Dedifferentiated amniotic fluid mesenchymal stem cell (primary cell): ENCODE results near the gene SPATA3.

Experiments used
- DNase-seq: peaks from one replicate; pipeline ENCODE4 v3.0.0-alpha.2; 2016; ENCODE audit errors: extremely low spot score

Gene SPATA3

DNA sequence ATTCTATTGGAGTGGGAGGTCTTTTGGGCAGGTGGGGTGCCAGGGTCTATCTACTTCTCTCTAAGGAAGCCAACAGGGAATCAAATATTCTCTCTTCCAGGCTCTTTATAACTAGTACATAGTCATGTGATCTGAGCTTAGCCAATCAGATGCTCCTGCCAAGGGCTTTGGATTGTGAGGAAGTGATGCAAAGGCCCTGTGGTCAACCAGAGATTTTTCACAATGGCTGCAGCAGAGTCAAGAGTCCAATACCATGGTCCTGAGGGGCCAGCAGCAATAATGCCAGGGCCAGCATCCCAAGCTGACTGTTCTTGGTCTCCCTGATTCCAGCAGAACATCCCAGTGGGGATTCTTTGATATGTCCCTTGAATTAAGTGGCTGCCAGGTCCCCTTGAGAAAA is 33.0 kb downstream of the SPATA3 start:
- no peak for DNase-seq

GRCh38 chr2:231029563-231029962 is 33.6 kb downstream of the SPATA3 start:
- DNase-seq, result no peak

- DNase-seq, result no peak
Observed at GRCh38 chr2:231030725-231031124, 34.8 kb downstream of the SPATA3 start.

GRCh38 chr2:231032575-231033140 is 36.7 kb downstream of the SPATA3 start:
- no peak for DNase-seq

- DNase-seq, result no peak
Observed at GRCh38 chr2:231033147-231034132, 37.5 kb downstream of the SPATA3 start.

DNA sequence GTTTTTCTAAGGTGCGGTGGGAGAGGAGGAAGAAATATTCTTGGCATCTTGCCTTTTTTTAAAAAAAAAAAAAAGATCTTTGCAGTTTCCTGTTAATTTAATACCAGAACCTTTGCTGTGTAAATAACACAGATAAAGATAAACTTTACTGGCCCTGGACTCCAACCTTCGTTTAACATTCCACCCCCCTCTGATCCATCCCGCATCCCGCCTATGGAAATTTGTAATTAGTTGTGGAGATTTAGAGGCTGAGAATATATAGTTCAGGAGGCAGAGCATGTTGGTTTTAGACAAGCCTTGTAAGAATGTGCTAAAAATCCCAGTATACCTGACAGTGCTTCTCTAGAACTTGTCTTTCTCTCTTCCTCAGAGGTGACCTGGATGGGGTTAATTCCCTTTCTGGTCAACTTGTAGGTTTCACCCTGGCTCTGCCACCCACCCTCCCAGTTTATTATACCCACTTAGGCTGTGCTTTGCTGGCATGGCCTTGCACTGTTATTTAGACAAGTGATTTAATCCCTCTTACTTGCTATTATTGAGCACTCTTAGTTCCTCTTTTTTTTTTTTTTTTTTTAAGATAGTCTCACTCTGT is 38.5 kb downstream of the SPATA3 start:
- no peak for DNase-seq

GRCh38 chr2:231036131-231036530 is 40.2 kb downstream of the SPATA3 start:
- no peak for DNase-seq

GRCh38 chr2:231036578-231037106 is 40.7 kb downstream of the SPATA3 start:
- no peak for DNase-seq

DNA sequence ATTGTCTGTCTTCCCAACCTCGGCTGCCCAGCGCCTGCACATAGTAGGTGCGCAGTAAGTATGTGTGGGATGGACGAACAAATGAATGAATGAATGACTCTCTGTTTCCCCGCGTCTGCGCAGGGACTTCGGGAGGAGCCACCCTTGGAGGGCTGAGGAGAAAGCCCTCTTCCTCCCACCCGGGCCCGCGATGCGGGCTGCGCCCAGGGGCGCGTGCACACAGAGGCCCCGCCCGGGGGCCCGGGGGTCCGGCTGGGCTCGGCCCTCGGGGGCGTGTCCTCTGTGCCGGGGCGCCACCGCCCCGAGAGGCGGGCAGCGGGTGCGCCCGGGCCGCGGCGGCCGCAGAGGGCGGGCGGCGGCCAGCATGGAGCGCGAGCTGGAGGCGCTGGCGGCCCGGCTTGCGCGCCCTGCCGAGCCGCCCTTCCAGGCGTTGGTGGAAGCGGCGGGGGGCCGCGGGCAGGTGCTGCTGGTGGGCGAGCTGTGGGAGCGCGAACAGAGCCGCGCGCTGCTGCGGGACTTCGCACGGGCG is 41.3 kb downstream of the SPATA3 start, which contains the start of gene C2orf72:
C2orf72 (plus strand) TSS at position 322 of the 529 bp plus-strand sequence; CDS start at position 365, 43 bp downstream.
- DNase-seq, result no peak

DNA sequence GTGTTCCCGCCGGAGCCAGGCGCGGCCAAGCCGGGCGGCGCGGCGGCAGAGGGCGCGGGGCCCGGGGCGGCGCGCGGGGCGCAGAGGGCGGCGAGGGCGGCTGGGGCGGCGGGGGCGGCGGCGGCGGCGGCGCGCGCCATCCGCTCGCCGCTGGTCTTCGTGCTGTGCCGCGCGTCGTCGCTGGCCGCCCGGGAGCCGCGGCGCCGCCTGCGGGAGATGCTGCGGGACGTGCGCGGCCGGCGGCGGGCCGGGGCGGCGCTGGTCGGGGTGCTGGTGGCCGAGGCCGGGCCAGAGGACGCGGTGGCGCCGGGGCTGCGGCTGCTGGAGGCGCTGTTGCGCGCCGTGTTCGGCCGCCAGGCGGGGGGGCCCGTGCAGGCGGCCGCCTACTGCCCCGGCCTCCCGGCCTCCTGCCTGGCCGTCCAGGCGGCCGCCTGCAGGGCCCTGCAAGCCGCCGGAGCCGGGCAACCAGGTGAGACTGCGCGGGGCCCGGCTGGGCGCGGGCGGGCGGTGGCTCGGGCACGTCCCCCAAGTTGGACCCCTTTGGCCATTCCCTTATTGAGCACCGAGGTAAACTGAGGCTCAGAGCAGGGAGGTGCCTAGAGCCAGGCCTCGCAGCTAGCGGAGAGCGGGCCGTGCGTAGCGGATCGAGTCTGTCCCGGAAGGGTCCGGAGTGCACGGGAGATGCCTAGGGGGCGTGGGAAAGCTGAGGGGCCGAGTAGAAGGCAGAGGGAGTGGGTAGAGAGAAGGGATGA is 42.0 kb downstream of the SPATA3 start:
- no peak for DNase-seq

DNA sequence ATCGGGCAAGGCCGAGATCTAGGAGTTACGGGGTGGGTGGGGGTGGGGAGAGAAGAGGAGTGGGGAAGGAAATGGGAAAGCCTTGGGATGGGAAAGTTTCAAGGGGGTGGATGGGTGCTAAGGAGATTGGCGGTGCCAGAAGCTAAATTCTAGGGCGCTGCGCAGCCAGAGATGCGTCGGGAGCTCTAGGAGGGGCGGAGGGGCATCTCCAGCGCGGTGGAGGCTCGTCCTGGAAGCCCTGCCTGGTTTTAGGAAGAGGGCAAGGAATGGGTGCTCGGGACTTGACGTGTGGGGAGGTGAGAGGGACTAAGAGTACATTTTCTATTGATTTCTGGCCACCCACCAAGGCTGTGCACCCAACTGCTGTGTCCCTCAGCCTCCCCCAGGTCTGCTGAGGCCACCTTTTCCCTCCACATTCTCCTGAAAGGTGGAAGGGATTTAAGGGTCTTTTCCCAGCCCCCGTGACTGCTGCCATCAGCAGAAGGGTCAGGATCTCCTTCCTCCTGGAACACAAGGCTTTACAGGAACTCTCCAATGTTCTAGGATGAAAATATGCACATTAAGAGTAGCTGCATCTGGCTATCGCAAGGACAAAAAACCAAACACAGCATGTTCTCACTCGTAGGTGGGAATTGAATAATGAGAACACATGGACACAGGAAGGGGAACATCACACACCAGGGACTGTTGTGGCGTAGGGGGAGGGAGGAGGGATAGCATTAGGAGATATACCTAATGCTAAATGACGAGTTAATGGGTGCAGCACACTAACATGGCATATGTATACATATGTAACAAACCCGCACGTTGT is 42.8 kb downstream of the SPATA3 start:
- DNase-seq, result no peak

- DNase-seq, result no peak
Observed at GRCh38 chr2:231039294-231039664, 43.4 kb downstream of the SPATA3 start.

DNA sequence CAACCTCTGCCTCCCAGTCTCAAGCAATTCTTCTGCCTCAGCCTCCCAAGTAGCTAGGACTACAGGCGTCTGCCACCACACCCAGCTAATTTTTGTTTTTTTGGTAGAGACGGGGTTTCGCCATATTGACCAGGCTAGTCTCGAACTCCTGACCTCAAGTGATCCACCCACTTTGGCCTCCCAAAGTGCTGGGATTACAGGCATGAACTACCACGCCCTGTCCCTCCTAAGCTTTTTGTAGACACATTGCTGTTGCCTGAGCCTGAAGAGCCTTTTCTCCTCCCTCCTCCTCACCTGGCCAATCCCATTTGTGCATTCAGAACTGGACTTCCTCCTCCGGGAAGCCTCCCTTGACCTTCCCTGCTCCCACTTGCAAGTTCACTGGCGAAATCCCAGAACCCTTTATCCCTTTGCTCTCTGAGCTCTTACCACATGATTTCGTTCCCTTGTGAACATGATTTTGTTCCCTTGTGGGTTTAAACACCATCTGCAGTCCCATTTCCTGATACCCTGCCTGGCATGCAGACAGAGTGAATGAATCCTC is 44.0 kb downstream of the SPATA3 start:
- no peak for DNase-seq

- DNase-seq, result no peak
Observed at GRCh38 chr2:231041061-231041689, 45.3 kb downstream of the SPATA3 start.

GRCh38 chr2:231043796-231044195 is 47.9 kb downstream of the SPATA3 start:
- no peak for DNase-seq

DNA sequence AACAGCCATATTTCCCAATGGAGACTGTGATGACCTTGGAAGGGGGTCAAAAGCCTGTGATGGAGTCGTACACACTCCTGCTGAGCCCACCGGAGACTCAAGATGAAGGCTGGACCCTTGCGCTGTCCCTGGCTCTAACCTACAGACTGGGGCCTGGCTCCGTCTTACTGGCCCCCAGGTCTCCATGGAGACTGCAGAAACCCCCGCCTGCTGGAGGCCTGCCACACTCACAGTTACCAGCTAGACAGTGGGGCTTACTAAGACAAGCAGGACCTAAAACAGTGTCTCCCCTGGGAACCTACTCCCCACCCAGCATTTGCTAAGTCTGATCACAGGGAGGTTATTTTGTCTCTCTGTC is 51.0 kb downstream of the SPATA3 start:
- DNase-seq, result no peak

DNA sequence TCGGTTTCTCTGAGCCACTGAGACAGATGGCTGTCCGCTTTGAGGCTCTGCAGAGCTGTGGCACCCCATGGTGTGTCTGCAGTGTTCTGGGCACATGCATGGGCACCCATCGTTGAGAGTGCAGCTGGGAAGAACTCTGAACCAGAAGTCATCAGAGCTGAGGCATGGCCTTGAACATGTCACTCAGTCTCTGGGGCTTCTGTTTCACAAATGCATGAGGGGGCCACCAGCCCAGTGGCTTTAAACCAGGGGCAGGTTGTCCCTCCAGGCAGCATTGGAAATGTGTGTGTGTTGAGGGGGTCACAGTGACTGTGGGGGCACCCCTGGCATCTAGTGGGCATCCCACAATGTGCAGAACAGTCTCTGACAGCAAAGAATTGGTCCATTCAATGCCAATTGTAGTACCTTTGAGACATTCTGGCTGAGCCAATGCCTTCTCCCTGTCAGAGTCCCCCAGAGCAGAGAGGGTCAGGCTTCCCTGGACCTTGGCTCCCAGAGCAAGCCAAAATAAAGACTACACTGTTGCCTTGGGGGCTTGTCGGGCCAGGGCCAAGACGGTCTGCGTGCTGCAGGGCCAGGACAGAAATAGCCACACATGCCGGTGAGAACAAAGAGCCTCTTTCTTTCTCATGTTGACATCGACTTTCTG is 51.5 kb downstream of the SPATA3 start:
- DNase-seq, result no peak

DNA sequence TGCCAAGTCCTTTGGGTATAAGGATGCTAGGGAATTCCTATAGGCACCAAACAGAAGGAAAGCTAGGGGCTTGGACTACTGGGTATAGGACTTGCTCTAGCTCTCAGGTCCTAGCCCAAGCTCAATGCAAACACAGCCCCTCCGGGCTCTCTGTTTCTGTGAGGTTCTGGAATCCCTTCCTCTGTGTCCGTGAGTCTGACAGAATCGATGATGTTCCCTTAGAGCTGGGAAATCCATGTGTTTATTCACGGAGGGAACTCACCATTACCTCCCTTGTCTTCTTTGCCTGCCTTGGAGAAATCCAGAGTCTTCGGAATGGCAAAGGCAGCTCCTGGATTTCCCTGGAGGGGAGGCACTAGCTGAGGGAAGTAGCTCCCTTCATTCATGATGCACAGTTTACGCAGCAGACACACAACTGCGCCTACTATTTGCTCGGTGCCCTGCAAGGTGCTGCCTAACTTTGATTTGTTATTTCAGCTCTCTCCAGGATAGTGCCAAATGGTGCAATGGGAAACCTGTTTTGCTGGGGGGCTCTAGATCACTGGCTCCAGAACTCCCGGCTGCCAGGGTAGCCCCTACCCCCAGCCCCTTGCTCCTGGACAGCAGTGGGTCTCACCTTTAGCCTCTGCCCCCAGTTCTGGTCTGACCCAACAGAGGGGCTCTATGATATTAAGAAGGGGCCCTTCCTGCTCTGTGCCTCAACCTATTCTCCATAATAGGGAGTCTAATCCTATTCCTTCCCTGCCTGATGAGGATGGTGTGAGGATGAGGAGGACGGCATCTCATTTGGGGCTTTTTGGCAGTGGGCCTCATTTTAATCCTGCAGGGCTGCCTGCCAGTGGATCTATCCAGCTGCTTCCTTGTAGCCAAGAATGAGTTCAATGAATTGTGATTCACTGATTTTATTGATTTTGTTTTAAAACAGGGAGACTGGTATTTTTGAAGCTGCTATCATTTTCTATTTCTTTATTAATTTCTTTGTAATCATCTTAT is 52.3 kb downstream of the SPATA3 start:
- DNase-seq, result no peak
